ENCODE data around the gene SLC6A19. TPM values are rescaled to one million over a fixed set of nuclear protein-coding genes. Genes with fewer than 3 reads are reported as not detected.

SLC6A19 gene
- total and polyA plus RNA-seq, 10 of the 15 experiments (the other 5 are each of a cell fraction or from before 2014, with no cell fraction given): 0.01 to 0.03 TPM; not detected in 8

- TF ChIP-seq ZZZ3 (IDR thresholded peaks at IDR 0.05; ENCODE audit: control insufficient read depth, insufficient read length, low read depth): no peak
- TF ChIP-seq TARDBP (IDR thresholded peaks at IDR 0.05; ENCODE audit: borderline replicate concordance): no peak
- TF ChIP-seq HDGF (IDR thresholded peaks at IDR 0.05): no peak
- TF ChIP-seq TBL1XR1 (IDR thresholded peaks at IDR 0.05; ENCODE audit: low read depth, low read length): no peak
Measured at GRCh38 chr5:1183424-1184162, 17.8 kb upstream of the SLC6A19 start (continued).

GRCh38 chr5:1184163-1184470 is 17.3 kb upstream of the SLC6A19 start:
- intact Hi-C loops (cut with micrococcal nuclease; ENCODE audit: unreplicated experiment) (no loop called here), in situ Hi-C loops (cut with MboI) (no loop called here)
- Histone ChIP-seq H3K4me2 (ENCODE audit: control insufficient read depth, insufficient read depth) (no peak overlapping the region), H3K9ac (ENCODE audit: control insufficient read depth, insufficient read depth, low read length) (no peak overlapping the region), H3K27me3 (replicated peaks in 1 of 2; ENCODE audit: control insufficient read depth in 2 of 2, insufficient read depth in 2 of 2, low read length in 1 of 2) (no peaks in the 10 kb centered on the region; a peak in 1 of 4 replicates), H3K4me3 (no peak overlapping the region), H3K4me1 (ENCODE audit: control insufficient read depth, insufficient read depth, low read length) (no peaks in the 10 kb centered on the region), H3K36me3 (ENCODE audit: control insufficient read depth in 2 of 2, insufficient read depth in 2 of 2, low read length in 1 of 2) (no peaks in the 10 kb centered on the region), H3K9me3 (replicated peaks; ENCODE audit: control insufficient read depth, insufficient read depth, low read length) (no peaks in the 10 kb centered on the region), H2AFZ (ENCODE audit: control insufficient read depth, low read depth, low read length) (no peak overlapping the region), H3K27ac (ENCODE audit: control insufficient read depth, insufficient read depth) (no peak overlapping the region), H4K20me1 (ENCODE audit: control insufficient read depth, insufficient read depth) (no peaks in the 10 kb centered on the region), H3K79me2 (ENCODE audit: control insufficient read depth, insufficient read depth, low read length) (no peaks in the 10 kb centered on the region)
- TF ChIP-seq LARP7 (IDR thresholded peaks at IDR 0.05) (no peak), MYB (IDR thresholded peaks at IDR 0.05; ENCODE audit: borderline replicate concordance, low read depth, low read length) (no peak)
- BruUV-seq (replicated peaks): no TSS peak
- no peak for ATAC-seq
- no peak for FAIRE-seq
- POLR2A ChIA-PET: no interaction called here
- RAD21 ChIA-PET (ENCODE audit: unreplicated experiment): no interaction called here
- no peak for DNase-seq (ENCODE audit: low read depth, low spot score)
- 61% methylated on average over 6 of the region's 8 CpGs for WGBS (ENCODE audit: insufficient coverage, insufficient replicate concordance, low lambda C conversion rate, missing lambda C conversion rate)
- SMC1A ChIA-PET (ENCODE audit: uncharacterized antibody, unreplicated experiment): interaction anchor here (1.1 kb wide), 1 partner anchor 10 kb away, joined by 3 read pairs; no protein-coding TSS in a partner anchor
- CTCF ChIA-PET: no interaction called here

GRCh38 chr5:1184481-1184880 is 16.9 kb upstream of the SLC6A19 start:
- Histone ChIP-seq H3K4me3 (no peak overlapping the region), H3K27me3 (replicated peaks in 1 of 2; ENCODE audit: control insufficient read depth in 2 of 2, insufficient read depth in 2 of 2, low read length in 1 of 2) (no peaks in the 10 kb centered on the region; a peak in 1 of 4 replicates), H2AFZ (ENCODE audit: control insufficient read depth, low read depth, low read length) (no peak overlapping the region), H4K20me1 (ENCODE audit: control insufficient read depth, insufficient read depth) (no peaks in the 10 kb centered on the region; the same call in 1 of the 2 replicates), H3K36me3 (ENCODE audit: control insufficient read depth in 2 of 2, insufficient read depth in 2 of 2, low read length in 1 of 2) (no peaks in the 10 kb centered on the region), H3K4me2 (ENCODE audit: control insufficient read depth, insufficient read depth) (no peak overlapping the region), H3K9ac (ENCODE audit: control insufficient read depth, insufficient read depth, low read length) (no peak overlapping the region), H3K4me1 (ENCODE audit: control insufficient read depth, insufficient read depth, low read length) (no peaks in the 10 kb centered on the region), H3K27ac (ENCODE audit: control insufficient read depth, insufficient read depth) (no peak overlapping the region), H3K9me3 (replicated peaks; ENCODE audit: control insufficient read depth, insufficient read depth, low read length) (no peaks in the 10 kb centered on the region), H3K79me2 (ENCODE audit: control insufficient read depth, insufficient read depth, low read length) (no peaks in the 10 kb centered on the region)
- intact Hi-C loops (cut with micrococcal nuclease; ENCODE audit: unreplicated experiment) (no loop called here), in situ Hi-C loops (cut with MboI) (no loop called here)
- no TSS peak for BruUV-seq (replicated peaks)
- ChIA-PET POLR2A (no interaction called here), CTCF (no interaction called here), RAD21 (ENCODE audit: unreplicated experiment) (no interaction called here), SMC1A (ENCODE audit: uncharacterized antibody, unreplicated experiment) (interaction anchor here (1.1 kb wide), 1 partner anchor 10 kb away, joined by 3 read pairs; no protein-coding TSS in a partner anchor)
- FAIRE-seq: no peak
- ATAC-seq: no peak
- WGBS (ENCODE audit: insufficient coverage, insufficient replicate concordance, low lambda C conversion rate, missing lambda C conversion rate): 74% methylated on average over 5 of the region's 7 CpGs
- DNase-seq (ENCODE audit: low read depth, low spot score): no peak
- TF ChIP-seq HCFC1 (IDR thresholded peaks at IDR 0.05; ENCODE audit: low read length) (no peak), GATAD2B (conservative IDR thresholded peaks at IDR 0.05; ENCODE audit: low read depth) (no peak), EED (IDR thresholded peaks at IDR 0.05; ENCODE audit: low read depth) (no peak), TCF12 (IDR thresholded peaks at IDR 0.05; ENCODE audit: low read depth, low read length) (no peak), CEBPB (IDR thresholded peaks at IDR 0.05; ENCODE audit: borderline replicate concordance in 1 of 2, low read depth in 2 of 2, low read length in 2 of 2) (no peak), ZBED1 (IDR thresholded peaks at IDR 0.05; ENCODE audit: borderline replicate concordance) (no peak), IKZF2 (IDR thresholded peaks at IDR 0.05) (no peak), SUZ12 (IDR thresholded peaks at IDR 0.05; ENCODE audit: unreplicated experiment) (no peak), CHD2 (IDR thresholded peaks at IDR 0.05; ENCODE audit: borderline replicate concordance, low read depth, low read length) (no peak), ZNF217 (IDR thresholded peaks at IDR 0.05) (no peak), HDAC6 (IDR thresholded peaks at IDR 0.05; ENCODE audit: unreplicated experiment) (no peak), KDM1A (IDR thresholded peaks at IDR 0.05; ENCODE audit: borderline replicate concordance) (no peak), DPF2 (IDR thresholded peaks at IDR 0.05) (no peak), ZZZ3 (IDR thresholded peaks at IDR 0.05; ENCODE audit: control insufficient read depth, insufficient read length, low read depth) (no peak), BMI1 (IDR thresholded peaks at IDR 0.05; ENCODE audit: borderline replicate concordance) (no peak)

Data from GM12878 (cell line).